HG03139 (cell line): ENCODE results near the gene GRID2IP.
"Not testable (repeated sequence)": the region's sequence is repeated elsewhere in the genome, so short reads cannot be mapped to it uniquely, and the experiment has no call there.

Source experiments
- ATAC-seq: cut with Tn5 transposase; IDR thresholded peaks from one replicate; pipeline ENCODE4 v1.9.1; 2021; ENCODE audit not compliant: unreplicated experiment

Gene GRID2IP

DNA sequence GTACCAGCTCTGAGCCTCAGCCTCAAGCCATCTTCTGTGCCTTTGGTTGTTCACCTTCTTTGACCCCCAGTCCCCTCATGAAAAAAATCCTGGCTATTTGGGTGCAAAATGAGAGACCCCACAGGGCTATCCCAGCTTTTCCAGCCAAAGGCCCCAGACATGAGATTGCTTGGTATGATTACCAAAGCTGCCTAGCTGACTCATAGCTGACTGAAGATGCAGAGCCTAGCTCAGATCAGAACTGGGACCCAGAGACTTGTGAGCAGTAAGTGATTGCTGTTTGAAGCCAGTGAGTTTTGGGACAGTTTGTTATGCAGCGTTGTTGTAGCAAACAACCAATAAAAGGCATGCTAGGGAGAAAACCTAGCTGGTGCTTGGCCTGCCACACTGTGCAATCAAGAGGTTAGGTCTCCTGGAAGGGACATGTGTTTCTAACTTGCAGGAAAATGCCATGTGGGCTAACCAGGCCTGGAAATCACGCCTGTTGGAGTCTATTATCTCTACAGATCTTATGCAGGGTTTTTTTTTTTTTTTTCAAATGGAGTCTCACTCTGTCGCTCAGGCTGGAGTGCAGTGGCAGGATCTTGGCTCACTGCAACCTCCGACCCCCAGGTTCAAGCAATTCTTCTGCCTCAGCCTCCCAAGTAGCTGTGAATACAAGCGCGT, 55.5 kb downstream of the GRID2IP start:
- ATAC-seq: no peak

DNA sequence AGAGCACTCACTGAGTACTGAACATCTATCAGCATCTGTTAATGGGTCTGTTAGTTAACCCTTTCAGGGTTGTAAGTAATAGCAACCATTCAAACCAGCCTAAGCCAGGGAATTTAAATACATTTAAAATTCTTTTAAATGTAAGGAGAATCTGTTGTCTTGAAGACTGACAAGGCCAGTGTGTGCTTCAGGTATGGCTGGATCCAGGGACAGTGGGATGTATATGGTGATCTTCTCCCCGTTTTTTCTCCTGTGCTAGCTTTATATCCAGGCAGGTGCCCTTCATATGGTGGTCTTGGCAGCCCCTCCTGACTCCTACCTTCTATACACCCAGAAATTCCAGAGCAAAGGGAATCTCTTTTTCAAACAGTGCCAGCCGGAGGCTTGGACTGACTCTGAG, 56.9 kb downstream of the GRID2IP start:
- ATAC-seq: no peak

DNA sequence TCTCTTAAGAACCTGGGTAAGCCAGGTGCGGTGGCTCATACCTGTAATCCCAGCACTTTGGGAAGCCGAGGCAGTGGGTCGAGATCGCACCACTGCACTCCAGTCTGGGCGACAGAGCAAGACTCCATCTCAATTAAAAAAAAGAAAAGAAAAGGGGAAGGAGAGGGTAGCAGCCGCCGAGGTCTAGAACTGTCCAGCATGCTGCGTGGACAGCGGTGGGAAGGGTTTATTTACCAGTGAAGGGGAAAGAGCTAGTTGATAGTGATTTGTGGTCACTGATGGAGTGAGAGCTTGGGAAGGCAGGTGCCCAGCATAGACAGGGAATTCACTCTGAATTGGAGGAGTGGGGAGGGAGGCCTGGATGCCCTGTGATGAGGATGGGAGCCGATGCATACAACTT, 60.1 kb downstream of the GRID2IP start:
- ATAC-seq: no peak

- no peak for ATAC-seq
Measured at GRCh38 chr7:6489612-6490011, 61.6 kb downstream of the GRID2IP start.

GRCh38 chr7:6487184-6487545, 64.1 kb downstream of the GRID2IP start:
- no peak for ATAC-seq

DNA sequence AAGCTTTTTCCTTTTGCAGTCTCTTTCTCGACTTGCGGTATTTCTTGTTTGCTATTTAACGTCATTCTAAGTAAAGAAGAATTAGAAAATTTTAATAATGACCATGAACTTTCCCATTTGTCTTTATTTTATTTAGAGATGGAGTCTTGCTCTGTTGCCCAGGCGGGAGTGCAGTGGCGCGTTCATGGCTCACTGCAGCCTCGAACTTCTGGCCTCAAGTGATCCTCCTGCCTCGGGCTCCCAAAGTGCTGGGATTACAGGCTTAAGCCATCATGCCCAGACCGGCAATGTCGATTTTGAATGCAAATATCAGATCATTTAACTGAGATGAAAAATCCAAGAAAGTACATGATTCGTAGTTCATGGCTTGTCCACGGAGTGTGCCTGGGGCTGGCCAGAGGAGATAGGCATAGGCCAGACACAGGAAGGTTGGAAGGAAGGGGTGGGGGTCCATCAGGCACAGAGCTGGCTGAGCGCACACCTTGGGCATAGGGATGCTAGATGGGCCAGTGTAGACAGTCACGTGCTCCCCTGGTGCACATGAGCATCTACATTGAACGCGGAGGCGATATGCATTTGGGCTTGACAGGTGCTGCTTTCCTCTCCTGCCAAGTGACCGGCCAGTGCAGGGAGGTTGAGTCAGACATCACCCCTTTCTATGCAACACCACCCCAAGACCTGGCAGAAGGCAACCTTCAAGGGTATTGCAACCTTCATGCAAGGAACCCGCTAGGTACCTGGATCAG, 64.7 kb downstream of the GRID2IP start:
- ATAC-seq: no peak

GRCh38 chr7:6482743-6483119, 68.5 kb downstream of the GRID2IP start:
- ATAC-seq: no peak

DNA sequence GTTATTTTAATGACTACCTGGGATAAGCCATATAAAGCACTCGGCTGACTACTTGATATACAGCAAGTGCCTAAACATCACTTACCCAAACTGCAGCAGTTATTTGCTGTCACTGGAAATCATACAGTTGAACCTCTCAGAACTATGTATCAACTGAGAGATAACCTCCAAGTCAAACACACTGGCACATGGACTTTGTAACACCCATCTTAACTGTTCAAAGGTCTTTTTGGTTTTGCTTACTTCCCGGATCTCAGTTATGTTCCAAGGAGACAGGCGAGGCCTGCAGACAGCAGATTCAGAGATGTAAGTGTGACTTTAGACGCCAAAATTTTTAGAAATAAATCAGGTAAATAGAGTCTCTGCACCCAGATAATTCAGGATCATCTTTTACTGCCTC, 69.0 kb downstream of the GRID2IP start:
- ATAC-seq: no peak

- no peak for ATAC-seq
Measured at GRCh38 chr7:6481445-6481844, 69.8 kb downstream of the GRID2IP start.

- no peak for ATAC-seq
Measured at GRCh38 chr7:6480323-6480660, 71.0 kb downstream of the GRID2IP start.

DNA sequence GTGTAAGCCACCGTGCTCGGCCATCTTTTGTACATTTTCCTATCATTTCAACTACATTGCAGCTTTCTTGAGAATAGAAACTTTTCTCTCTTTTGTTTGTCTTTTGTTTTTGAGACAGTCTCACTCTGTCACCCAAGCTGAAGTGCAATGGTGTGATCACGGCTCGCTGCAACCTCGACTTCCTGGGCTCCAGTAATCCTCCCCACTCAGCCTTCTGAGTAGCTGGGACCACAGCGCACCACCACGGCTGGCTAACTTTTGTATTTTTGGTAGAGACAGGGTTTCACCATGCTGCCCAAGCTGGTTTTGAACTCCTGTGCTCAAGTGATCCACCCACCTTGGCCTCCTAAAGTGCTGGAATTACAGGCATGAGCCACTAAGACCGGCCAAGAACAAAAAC, 72.2 kb downstream of the GRID2IP start:
- no peak for ATAC-seq

DNA sequence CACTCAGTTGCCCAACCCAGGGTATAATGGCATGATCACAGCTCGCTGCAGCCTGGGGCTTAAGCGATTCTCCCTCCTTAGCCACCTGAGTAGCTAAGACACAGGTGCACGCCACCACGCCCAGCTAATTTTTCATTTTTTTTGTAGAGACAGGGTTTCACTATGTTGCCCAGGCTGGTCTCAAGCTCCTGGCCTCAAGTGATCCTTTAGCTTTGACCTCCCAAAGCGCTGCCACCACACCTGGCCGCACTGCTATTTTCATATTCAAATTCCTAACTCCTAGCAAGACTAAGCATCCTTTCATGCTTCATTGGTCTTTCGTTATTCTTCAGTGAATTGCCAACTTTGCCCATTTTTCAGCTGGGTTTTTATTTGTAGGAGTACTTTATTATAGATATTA, 73.1 kb downstream of the GRID2IP start:
- no peak for ATAC-seq

DNA sequence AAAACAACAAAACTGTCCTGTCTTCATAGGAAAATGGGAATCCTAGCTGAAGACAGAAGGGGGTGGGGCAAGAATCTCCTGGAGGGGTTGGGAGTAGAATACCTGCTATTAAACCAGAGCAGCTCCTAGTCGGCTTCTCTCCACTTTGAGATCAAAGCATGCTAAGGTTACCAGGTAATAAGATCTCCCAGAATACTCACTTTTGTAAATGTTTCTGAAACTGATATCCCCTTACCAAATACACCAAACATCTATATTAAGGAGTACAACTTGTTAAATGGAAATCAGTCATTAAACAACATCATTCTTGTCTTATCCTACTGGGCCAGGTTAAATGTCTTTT, 74.0 kb downstream of the GRID2IP start:
- no peak for ATAC-seq

DNA sequence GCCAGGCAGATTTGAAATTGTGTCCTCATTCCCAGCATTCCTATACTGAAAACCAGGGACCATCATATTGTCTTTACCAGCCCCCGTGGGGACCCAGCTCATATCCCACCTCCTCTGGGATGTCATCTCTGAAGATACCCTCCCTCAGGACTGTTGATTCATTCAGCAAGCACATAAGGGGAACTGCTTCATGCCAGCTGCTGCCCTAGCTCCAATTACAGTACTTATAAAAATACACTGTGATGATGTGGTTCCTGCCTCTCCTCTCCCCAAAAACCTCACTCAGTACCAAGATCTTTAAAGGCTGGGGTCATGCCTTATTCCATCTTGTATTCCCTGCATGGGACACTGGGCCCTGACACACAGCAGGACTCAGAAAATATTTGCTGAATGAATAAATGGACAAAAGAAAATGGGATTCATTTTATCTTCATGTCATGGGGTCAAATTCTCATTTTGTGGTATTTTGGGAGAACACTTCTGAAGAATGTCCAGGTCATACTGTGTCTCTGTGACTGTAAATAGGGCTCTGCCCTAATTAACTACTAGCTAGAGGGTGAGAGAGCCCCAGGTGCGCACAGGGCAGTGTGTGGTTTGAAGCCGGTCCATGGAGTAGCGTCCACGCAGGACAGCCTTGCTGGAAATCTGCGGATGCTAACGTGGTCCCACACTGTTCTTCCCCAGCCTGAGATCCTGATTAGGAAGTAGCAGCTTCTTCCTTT, 74.5 kb downstream of the GRID2IP start:
- no peak for ATAC-seq

DNA sequence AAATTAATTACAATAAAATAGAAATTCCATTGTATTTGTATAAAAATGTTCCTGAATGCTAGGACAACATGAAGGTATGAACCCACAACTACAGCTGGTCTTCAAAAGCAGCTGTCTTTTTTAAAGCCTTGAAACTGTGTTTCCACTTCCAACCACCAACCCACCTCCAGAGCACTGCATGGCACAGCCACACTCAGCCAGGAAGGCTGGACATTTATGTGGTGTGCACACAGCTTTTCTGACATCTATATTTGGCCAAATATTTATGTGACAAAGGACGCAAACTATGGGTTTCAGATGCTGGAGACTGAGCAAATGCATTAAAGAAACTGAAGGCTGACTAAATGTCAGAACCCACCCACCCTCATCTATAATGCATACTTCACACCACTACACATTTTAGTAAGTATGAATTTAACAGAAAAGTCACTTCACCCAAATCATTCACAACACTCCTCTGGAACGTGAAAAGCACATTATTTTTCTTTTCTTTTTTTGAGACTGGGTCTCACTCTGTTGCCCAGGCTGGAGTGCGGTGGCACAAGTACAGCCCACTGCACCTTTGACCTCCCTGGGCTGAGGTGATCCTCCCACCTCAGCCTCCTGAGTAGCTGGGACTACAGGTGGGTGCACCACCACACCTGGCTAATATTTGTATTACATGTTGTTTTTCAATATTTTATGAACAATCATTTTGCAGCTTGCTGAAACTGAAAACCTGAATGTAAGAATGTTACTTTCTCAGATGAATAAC, 75.7 kb downstream of the GRID2IP start:
- no peak for ATAC-seq

DNA sequence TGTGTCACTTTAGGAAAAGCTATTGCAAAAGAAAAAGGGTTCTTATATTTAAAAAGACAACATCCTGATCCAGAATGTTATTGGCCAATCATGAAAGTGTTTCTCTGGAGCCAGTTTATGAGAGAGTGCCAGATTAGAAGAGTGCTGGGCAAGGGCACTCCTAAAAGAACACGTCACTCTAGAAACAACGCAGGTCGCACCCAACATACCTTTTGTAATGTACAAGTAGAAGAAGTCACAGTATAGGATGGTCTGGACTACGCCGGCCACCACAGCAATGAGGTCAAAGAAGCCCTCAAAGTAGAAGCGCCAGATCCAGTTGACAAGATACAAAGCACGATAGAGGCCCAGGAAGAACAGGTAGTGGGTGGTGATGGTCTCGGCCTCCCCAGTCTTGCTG, 85.4 kb downstream of the GRID2IP start:
- no peak for ATAC-seq

GRCh38 chr7:6463609-6464008, 87.7 kb downstream of the GRID2IP start:
- not testable (repeated sequence) for ATAC-seq

GRCh38 chr7:6461946-6462550, 89.2 kb downstream of the GRID2IP start:
- no peak for ATAC-seq

DNA sequence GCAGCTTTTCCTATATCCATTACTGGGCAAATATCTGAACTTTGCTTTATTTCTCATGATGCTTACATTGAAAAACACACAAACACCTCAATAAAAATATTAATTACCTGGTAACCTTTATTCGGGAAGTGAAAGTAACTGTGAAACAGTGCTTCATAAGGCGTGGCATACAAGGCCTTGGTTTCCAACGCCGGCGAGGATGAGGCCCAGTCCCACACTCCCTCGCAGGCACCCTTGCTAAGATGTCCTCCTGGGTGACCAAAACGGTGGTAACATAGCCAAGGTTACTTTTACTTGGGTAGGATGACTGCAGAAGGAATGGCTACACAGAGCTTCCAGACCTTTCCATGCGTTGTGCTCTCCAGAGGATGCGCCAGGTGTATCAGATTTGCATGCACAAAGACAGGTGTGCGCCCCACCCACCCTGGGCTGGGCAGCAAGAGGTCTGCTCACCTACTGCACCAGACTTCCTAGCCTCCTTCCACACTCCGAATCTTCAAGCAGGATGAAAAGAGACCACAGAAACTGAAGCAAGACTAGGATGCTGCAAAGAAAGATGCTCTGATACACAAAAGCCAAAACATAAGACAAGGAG, 90.2 kb downstream of the GRID2IP start:
- ATAC-seq: no peak

- no peak for ATAC-seq
Measured at GRCh38 chr7:6460303-6460702, 91.0 kb downstream of the GRID2IP start.

- ATAC-seq: not testable (repeated sequence)
Measured at GRCh38 chr7:6458676-6459075, 92.6 kb downstream of the GRID2IP start.
